IMR-90 (cell line): ENCODE data around the gene WNT6. TPM values are rescaled to one million over a fixed set of nuclear protein-coding genes. Genes with fewer than 3 reads are reported as not detected.

Experiments
- ATAC-seq: fragments of 200-7000 bp; cut with Tn5 transposase; 2 replicates; pipeline ENCODE4 v1.9.1; 2020; ENCODE audit warnings: low read depth, mild to moderate bottlenecking, moderate library complexity
- BruUV-seq: library from RNA; stranded (reverse); fragments of 400-500 nt; replicated peaks from 2 replicates; lab custom pipeline; 2021; lab: Mats Ljungman, UMichigan
- CTCF ChIA-PET: fragments of 300-600 bp; formaldehyde crosslinking; extraction: SDS; loops from one replicate; lab custom pipeline; 2021; ENCODE audit warnings: antibody characterized with exemption; lab: Yijun Ruan, JAX
- POLR2A ChIA-PET: fragments of 300-600 bp; sonication (Branson Sonifier 250); formaldehyde crosslinking; loops from one replicate; lab custom pipeline; 2022; ENCODE audit warnings: antibody characterized with exemption; ENCODE audit not compliant: unreplicated experiment; lab: Charles Lee
- DNase-seq: peaks from one replicate; pipeline ENCODE4 v3.0.0; 2013
- H2AFZ ChIP-seq: replicated peaks from 2 replicates; pipeline ENCODE3; 2013; ENCODE audit warnings: low read length, mild to moderate bottlenecking; ENCODE audit not compliant: poor library complexity
- H2AK5ac ChIP-seq: 2 replicates; pipeline ENCODE4 v1.6.1; 2013; ENCODE audit warnings: low read depth, low read length, inconsistent platforms
- H2AK9ac ChIP-seq: replicated peaks from 2 replicates; pipeline ENCODE3; 2013; ENCODE audit warnings: mild to moderate bottlenecking, low read depth, low read length, moderate library complexity; ENCODE audit not compliant: poor library complexity
- H2BK120ac ChIP-seq: 2 replicates; pipeline ENCODE4 v1.6.1; 2013; ENCODE audit warnings: low read depth, low read length, inconsistent platforms
- H2BK15ac ChIP-seq: 3 replicates; pipeline ENCODE4 v1.6.1; 2013; ENCODE audit warnings: low read depth, low read length, inconsistent platforms
- H2BK20ac ChIP-seq: 2 replicates; pipeline ENCODE4 v1.6.1; 2013; ENCODE audit warnings: low read depth, mild to moderate bottlenecking, inconsistent platforms, low read length, moderate library complexity
- H2BK5ac ChIP-seq: 2 replicates; pipeline ENCODE4 v1.6.1; 2013; ENCODE audit warnings: mild to moderate bottlenecking, low read depth, low read length, inconsistent platforms; ENCODE audit not compliant: poor library complexity, severe bottlenecking
- H3K14ac ChIP-seq: replicated peaks from 2 replicates; pipeline ENCODE4 v1.6.1; 2013; ENCODE audit warnings: low read depth, low read length, inconsistent platforms
- H3K18ac ChIP-seq: 2 replicates; pipeline ENCODE4 v1.6.1; 2013; ENCODE audit warnings: low read depth, low read length, control low read depth
- H3K23ac ChIP-seq: 2 replicates; pipeline ENCODE4 v1.6.1; 2013; ENCODE audit warnings: low read depth, low read length, inconsistent platforms
- H3K27ac ChIP-seq: 2 replicates; pipeline ENCODE4 v1.5.1; 2013; ENCODE audit warnings: mild to moderate bottlenecking, control low read depth, low read length; ENCODE audit not compliant: insufficient read depth
- H3K27me3 ChIP-seq: 2 replicates; pipeline ENCODE4 v1.6.1; 2013; ENCODE audit warnings: low read length; ENCODE audit not compliant: control insufficient read depth, insufficient read depth
- H3K36me3 ChIP-seq: 2 replicates; pipeline ENCODE4 v1.6.1; 2013; ENCODE audit warnings: low read length, mixed read lengths; ENCODE audit not compliant: control insufficient read depth, insufficient read depth
- H3K4ac ChIP-seq: 2 replicates; pipeline ENCODE4 v1.6.1; 2013; ENCODE audit warnings: low read depth, low read length, inconsistent platforms
- H3K4me1 ChIP-seq: 2 replicates; pipeline ENCODE4 v1.6.1; 2013; ENCODE audit warnings: low read length, mixed read lengths; ENCODE audit not compliant: control insufficient read depth, insufficient read depth
- H3K4me2 ChIP-seq: 2 replicates; pipeline ENCODE4 v1.6.1; 2013; ENCODE audit warnings: low read depth, mild to moderate bottlenecking, control low read depth, low read length, moderate library complexity
- H3K4me3 ChIP-seq: 2 replicates; pipeline ENCODE4 v1.5.1; 2013; ENCODE audit warnings: low read depth, mild to moderate bottlenecking, control low read depth, low read length, moderate library complexity; ENCODE audit not compliant: insufficient read depth
- H3K56ac ChIP-seq: 2 replicates; pipeline ENCODE4 v1.6.1; 2013; ENCODE audit warnings: low read length, inconsistent platforms; ENCODE audit not compliant: insufficient read depth; ENCODE audit errors: extremely low read depth
- H3K79me1 ChIP-seq, 2 experiments: 2 replicates each; pipeline ENCODE4 v1.6.1; 2013; ENCODE audit warnings: low read length in 2 of 2, inconsistent platforms in 1 of 2, low read depth in 1 of 2
- H3K9ac ChIP-seq: 2 replicates; pipeline ENCODE4 v1.6.1; 2013; ENCODE audit warnings: low read depth, low read length, control low read depth
- H3K9me1 ChIP-seq: 2 replicates; pipeline ENCODE4 v1.6.1; 2013; ENCODE audit warnings: low read length, inconsistent platforms; ENCODE audit not compliant: insufficient read depth
- H3K9me3 ChIP-seq: 2 replicates; pipeline ENCODE4 v1.6.1; 2013; ENCODE audit warnings: low read length; ENCODE audit not compliant: control insufficient read depth, insufficient read depth
- H4K20me1 ChIP-seq: 2 replicates; pipeline ENCODE4 v1.6.1; 2013; ENCODE audit warnings: low read length, inconsistent platforms; ENCODE audit not compliant: insufficient read depth
- H4K5ac ChIP-seq: 2 replicates; pipeline ENCODE4 v1.6.1; 2013; ENCODE audit warnings: mild to moderate bottlenecking, low read depth, low read length, control low read depth
- H4K8ac ChIP-seq, 2 experiments: 2 replicates each; pipeline ENCODE4 v1.6.1; 2013; ENCODE audit warnings: low read depth in 2 of 2, low read length in 2 of 2, control low read depth in 1 of 2, inconsistent platforms in 1 of 2
- H4K91ac ChIP-seq: 2 replicates; pipeline ENCODE4 v1.6.1; 2013; ENCODE audit warnings: low read depth, low read length, inconsistent platforms; ENCODE audit not compliant: insufficient read depth
- BHLHE40 ChIP-seq: fragments of 150-350 bp; IDR thresholded peaks from 2 replicates; pipeline ENCODE4 v1.6.1; 2016; ENCODE audit warnings: mild to moderate bottlenecking, low read depth, low read length
- CEBPB ChIP-seq: IDR thresholded peaks from 2 replicates; pipeline ENCODE4 v1.6.1; 2012; ENCODE audit warnings: low read depth, low read length, improper control_type of control experiment
- CHD1 ChIP-seq: IDR thresholded peaks from 2 replicates; pipeline ENCODE4 v1.6.1; 2012; ENCODE audit warnings: low read depth, low read length, improper control_type of control experiment
- FOS ChIP-seq: fragments of 150-350 bp; IDR thresholded peaks from 2 replicates; pipeline ENCODE4 v1.6.1; 2016; ENCODE audit warnings: low read depth, low read length
- MAFK ChIP-seq: IDR thresholded peaks from 2 replicates; pipeline ENCODE4 v1.6.1; 2012; ENCODE audit warnings: low read depth, low read length, improper control_type of control experiment
- MAZ ChIP-seq: IDR thresholded peaks from 2 replicates; pipeline ENCODE4 v1.6.1; 2012; ENCODE audit warnings: low read depth, mild to moderate bottlenecking, low read length, improper control_type of control experiment, moderate library complexity, borderline replicate concordance
- MXI1 ChIP-seq: IDR thresholded peaks from 2 replicates; pipeline ENCODE4 v1.6.1; 2012; ENCODE audit warnings: low read depth, mild to moderate bottlenecking, low read length, moderate library complexity, borderline replicate concordance
- NFE2L2 ChIP-seq: fragments of 150-350 bp; IDR thresholded peaks from 2 replicates; pipeline ENCODE4 v1.6.1; 2016; ENCODE audit warnings: low read depth, mild to moderate bottlenecking, low read length
- POLR2A ChIP-seq: IDR thresholded peaks from 2 replicates; pipeline ENCODE4 v1.6.1; 2012; ENCODE audit warnings: mild to moderate bottlenecking, low read depth, low read length
- RAD21 ChIP-seq: IDR thresholded peaks from 2 replicates; pipeline ENCODE4 v1.6.1; 2012; ENCODE audit warnings: low read length, improper control_type of control experiment
- RCOR1 ChIP-seq: IDR thresholded peaks from 2 replicates; pipeline ENCODE4 v1.6.1; 2012; ENCODE audit warnings: mild to moderate bottlenecking, low read length, improper control_type of control experiment; ENCODE audit not compliant: insufficient replicate concordance
- RFX5 ChIP-seq: IDR thresholded peaks from 2 replicates; pipeline ENCODE4 v1.8.0; 2012; ENCODE audit warnings: low read depth, mild to moderate bottlenecking, low read length, moderate library complexity
- SMC3 ChIP-seq: fragments of 150-350 bp; IDR thresholded peaks from 2 replicates; pipeline ENCODE4 v1.6.1; 2016; ENCODE audit warnings: low read depth, mild to moderate bottlenecking, antibody characterized with exemption, low read length, moderate library complexity
- WGBS, 2 experiments: methylation state at CpG; one replicate each; pipeline versions ENCODE4 v1.1.5 to v1.1.7; 2013; ENCODE audit warnings: missing lambda C conversion rate in 2 of 2; ENCODE audit not compliant: insufficient read length in 1 of 2; ENCODE audit errors: extremely low coverage in 2 of 2; 5-methylcytosine and 5-hydroxymethylcytosine counted together
- dilution Hi-C: fragments of 300-500 bp; cut with HindIII; formaldehyde crosslinking; loops from one replicate; pipeline ENCODE4 v1.14.3; 2018; ENCODE audit warnings: low sequenced_read_pairs; ENCODE audit not compliant: unreplicated experiment
- in situ Hi-C: fragments of 300-500 bp; cut with MboI; formaldehyde crosslinking; loops from 3 replicates; pipeline ENCODE4 v1.14.3; 2019; ENCODE audit warnings: low sequenced_read_pairs, inconsistent platforms, mixed read lengths
- intact Hi-C: fragments of 100-400 bp; cut with micrococcal nuclease; formaldehyde crosslinking; loops from 2 replicates; pipeline ENCODE4 v1.10.0; 2022
- polyA plus RNA-seq, 3 experiments: library from polyadenylated mRNA; depleted of rRNA; stranded (reverse); fragments of >200 nt; gene quantifications; 2 replicates each; pipeline ENCODE4 v1.2.3, GENCODE V29; 2012; ENCODE audit warnings: low replicate concordance in 1 of 3
- total RNA-seq: library from RNA; depleted of rRNA; stranded (reverse); fragments of >200 nt; gene quantifications from 2 replicates; pipeline ENCODE4 v1.2.3, GENCODE V29; 2012
- TF ChIP-seq, protein P1 (sequence below): fragments of 150-350 bp; IDR thresholded peaks from 2 replicates; pipeline ENCODE4 v1.6.1; 2017; ENCODE audit warnings: mild to moderate bottlenecking, antibody characterized with exemption, low read length, low read depth
- TF ChIP-seq, protein P2 (sequence below): conservative IDR thresholded peaks from 2 replicates; pipeline ENCODE4 v1.5.1; 2012; ENCODE audit warnings: mild to moderate bottlenecking, low read depth, low read length, improper control_type of control experiment
- TF ChIP-seq, protein P3 (sequence below): fragments of 150-350 bp; IDR thresholded peaks from 2 replicates; pipeline ENCODE4 v1.6.1; 2016; ENCODE audit warnings: low read depth, mild to moderate bottlenecking, low read length, moderate library complexity, borderline replicate concordance

Gene WNT6
- total and polyA plus RNA-seq, 2 of the 4 experiments (the other 2 are of a cell fraction): not detected

DNA sequence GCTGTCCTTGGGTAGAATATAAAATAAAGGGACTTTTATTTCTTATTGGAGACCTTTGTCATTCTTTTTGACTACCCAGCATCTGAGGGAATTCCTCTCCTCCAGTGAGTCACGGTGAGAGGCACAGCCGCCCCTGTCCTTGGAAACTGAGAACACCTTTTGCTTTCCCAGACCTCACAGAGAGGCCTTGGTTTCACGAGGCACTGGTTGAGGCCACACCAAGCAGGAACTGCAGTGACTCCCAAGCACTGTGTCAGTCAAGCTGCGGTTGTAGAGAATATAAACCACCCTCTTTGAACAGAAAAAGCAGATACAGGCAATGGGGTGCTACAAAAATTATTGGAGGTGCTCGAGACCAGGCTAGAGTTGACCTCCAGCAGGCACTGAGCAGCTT, 44.4 kb upstream of the WNT6 start:
- intact Hi-C loops (no loop called here), in situ Hi-C loops (no loop called here), dilution Hi-C loops (no loop called here)
- no peaks in the 10 kb centered on the region for H4K20me1 ChIP-seq
- no peaks in the 10 kb centered on the region; the same call in 1 of the 2 replicates for H3K9me1 ChIP-seq
- no peak overlapping the region for H2BK5ac ChIP-seq
- no peak overlapping the region for H2AK5ac ChIP-seq
- H3K4ac ChIP-seq: no peak overlapping the region
- no peak overlapping the region for H3K56ac ChIP-seq
- no peak overlapping the region for H3K4me2 ChIP-seq
- H4K91ac ChIP-seq: no peak overlapping the region
- H2BK120ac ChIP-seq: no peak overlapping the region
- CTCF ChIA-PET: no interaction called here
- no peak overlapping the region for H3K9ac ChIP-seq
- H2AFZ ChIP-seq: no peak overlapping the region
- ATAC-seq (no peak), DNase-seq (no peak)
- H3K23ac ChIP-seq: no peak overlapping the region
- no peak overlapping the region for H3K14ac ChIP-seq
- no TSS peak for BruUV-seq
- H3K9me3 ChIP-seq: no peaks in the 10 kb centered on the region
- H3K4me1 ChIP-seq: no peaks in the 10 kb centered on the region; the same call in 1 of the 2 replicates
- no peaks in the 10 kb centered on the region; the same call in 1 of the 2 replicates for H3K27me3 ChIP-seq
- no peak overlapping the region for H4K8ac ChIP-seq
- no peak overlapping the region for H3K27ac ChIP-seq
- H3K79me1 ChIP-seq: no peaks in the 10 kb centered on the region
- H2AK9ac ChIP-seq: no peak overlapping the region
- H2BK20ac ChIP-seq: no peak overlapping the region
- no peak overlapping the region for H4K5ac ChIP-seq
- WGBS, 2 experiments: no CpG with 5 or more reads among the region's 5 CpGs
- no peak for TF ChIP-seq CEBPB
- TF ChIP-seq, protein P1, sequence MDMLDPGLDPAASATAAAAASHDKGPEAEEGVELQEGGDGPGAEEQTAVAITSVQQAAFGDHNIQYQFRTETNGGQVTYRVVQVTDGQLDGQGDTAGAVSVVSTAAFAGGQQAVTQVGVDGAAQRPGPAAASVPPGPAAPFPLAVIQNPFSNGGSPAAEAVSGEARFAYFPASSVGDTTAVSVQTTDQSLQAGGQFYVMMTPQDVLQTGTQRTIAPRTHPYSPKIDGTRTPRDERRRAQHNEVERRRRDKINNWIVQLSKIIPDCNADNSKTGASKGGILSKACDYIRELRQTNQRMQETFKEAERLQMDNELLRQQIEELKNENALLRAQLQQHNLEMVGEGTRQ: no peak
- TF ChIP-seq, protein P2, sequence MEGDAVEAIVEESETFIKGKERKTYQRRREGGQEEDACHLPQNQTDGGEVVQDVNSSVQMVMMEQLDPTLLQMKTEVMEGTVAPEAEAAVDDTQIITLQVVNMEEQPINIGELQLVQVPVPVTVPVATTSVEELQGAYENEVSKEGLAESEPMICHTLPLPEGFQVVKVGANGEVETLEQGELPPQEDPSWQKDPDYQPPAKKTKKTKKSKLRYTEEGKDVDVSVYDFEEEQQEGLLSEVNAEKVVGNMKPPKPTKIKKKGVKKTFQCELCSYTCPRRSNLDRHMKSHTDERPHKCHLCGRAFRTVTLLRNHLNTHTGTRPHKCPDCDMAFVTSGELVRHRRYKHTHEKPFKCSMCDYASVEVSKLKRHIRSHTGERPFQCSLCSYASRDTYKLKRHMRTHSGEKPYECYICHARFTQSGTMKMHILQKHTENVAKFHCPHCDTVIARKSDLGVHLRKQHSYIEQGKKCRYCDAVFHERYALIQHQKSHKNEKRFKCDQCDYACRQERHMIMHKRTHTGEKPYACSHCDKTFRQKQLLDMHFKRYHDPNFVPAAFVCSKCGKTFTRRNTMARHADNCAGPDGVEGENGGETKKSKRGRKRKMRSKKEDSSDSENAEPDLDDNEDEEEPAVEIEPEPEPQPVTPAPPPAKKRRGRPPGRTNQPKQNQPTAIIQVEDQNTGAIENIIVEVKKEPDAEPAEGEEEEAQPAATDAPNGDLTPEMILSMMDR: no peak
- TF ChIP-seq MAZ: no peak
- TF ChIP-seq CHD1: no peak
- TF ChIP-seq MAFK: no peak
- no peak for TF ChIP-seq RCOR1
- no peak for TF ChIP-seq NFE2L2
- no peak for TF ChIP-seq FOS
- TF ChIP-seq RFX5: no peak
- TF ChIP-seq RAD21: no peak
- no peak for TF ChIP-seq SMC3
- no peak for TF ChIP-seq POLR2A
- TF ChIP-seq BHLHE40: no peak
- no peak for TF ChIP-seq MXI1
- TF ChIP-seq, protein P3, sequence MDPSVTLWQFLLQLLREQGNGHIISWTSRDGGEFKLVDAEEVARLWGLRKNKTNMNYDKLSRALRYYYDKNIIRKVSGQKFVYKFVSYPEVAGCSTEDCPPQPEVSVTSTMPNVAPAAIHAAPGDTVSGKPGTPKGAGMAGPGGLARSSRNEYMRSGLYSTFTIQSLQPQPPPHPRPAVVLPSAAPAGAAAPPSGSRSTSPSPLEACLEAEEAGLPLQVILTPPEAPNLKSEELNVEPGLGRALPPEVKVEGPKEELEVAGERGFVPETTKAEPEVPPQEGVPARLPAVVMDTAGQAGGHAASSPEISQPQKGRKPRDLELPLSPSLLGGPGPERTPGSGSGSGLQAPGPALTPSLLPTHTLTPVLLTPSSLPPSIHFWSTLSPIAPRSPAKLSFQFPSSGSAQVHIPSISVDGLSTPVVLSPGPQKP: no peak
- no peak overlapping the region for H3K4me3 ChIP-seq
- peaks cover 27% of the 10 kb centered on the region for H3K36me3 ChIP-seq
- POLR2A ChIA-PET: no interaction called here
- H2BK15ac ChIP-seq: no peak overlapping the region
- H3K18ac ChIP-seq: no peak overlapping the region
